Dermis blood vessel endothelial cell (primary cell): Measurements from ENCODE around the gene MORF4L2. TPM values are rescaled to one million over a fixed set of nuclear protein-coding genes. Genes with fewer than 3 reads are reported as not detected.

Experiments used
- DNase-seq: peaks from one replicate; pipeline ENCODE4 v3.0.0; 2010
- total RNA-seq: library from RNA; depleted of rRNA; stranded (reverse); fragments of >200 nt; gene quantifications from 2 replicates; pipeline ENCODE4 v1.2.3, GENCODE V29; 2014

Gene MORF4L2, protein sequence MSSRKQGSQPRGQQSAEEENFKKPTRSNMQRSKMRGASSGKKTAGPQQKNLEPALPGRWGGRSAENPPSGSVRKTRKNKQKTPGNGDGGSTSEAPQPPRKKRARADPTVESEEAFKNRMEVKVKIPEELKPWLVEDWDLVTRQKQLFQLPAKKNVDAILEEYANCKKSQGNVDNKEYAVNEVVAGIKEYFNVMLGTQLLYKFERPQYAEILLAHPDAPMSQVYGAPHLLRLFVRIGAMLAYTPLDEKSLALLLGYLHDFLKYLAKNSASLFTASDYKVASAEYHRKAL
- total RNA-seq: 597 and 724 TPM in 2 replicates

DNA sequence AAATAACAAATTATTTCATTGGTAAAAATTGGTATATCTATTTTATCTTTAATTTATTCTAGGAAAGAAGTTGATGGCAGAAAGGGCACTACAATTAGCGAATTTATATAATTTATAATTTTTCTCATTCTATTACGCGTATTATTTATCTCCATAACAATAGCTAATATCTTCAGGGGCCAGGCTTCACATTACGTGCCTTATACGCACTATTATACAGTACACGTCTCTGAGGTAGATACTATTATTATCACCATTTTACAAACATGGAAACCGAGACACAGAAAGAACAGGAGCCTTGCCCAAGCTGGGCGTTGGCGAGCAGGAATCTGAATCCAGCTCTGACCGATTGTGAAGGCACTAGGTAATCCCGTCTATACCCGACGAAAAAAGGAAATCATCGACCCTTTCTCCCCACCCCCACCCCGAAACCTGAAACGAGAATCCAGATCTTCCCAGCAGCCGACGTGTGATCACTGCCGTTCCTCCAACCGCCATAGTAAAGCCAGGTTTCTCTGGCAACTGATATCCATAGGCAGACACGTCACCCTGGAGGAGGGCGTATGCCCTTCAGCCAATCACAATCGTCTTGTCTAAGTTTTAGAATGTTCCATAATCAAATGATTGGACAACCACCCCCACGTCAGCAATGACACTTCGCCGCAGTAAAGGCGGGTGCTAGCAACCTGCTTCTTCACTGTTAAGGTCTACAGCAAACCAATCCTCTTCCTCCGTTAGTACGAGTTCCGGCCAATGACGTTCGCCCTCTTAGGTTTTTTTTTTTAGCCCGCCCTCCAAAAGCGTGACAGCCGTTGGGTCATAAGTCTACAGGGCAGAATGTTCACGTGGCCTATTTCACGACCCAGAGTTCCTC is at the start of gene MORF4L2:
MORF4L2 (minus strand) TSS at position 501 of the 874 bp plus-strand sequence. CDS start 9,672 bp downstream, outside the sequence.
- DNase-seq: peak; percentile 97

DNA sequence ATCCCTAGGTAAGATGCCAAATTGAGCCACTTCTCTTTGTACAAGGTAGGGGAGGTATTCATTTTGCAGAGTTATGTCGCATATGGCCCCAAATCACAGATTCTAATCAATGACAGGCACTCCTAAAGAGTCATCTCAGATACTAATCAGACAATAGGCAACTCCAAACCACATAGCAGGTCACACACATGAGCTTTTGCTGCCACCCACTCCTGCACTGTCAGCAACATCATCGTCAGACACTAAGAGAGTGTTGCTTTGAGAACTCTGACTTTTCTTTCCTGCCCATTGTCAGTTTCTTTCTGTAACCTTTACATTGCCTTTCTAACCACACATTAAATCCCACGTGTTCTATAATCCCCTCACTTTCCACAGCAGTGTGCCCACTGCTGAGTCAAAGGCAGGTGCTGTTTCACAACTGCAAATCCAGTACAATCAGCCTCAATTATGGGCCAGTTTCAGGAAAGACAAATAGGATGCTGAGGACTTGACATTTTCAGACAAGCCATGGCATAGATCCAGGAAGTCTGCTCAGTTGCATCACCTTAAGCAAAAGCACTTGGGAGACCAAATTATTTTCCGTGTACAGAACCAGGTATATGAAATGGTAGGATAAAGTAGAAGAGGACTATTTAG is 47.7 kb upstream of the MORF4L2 start:
- peak; percentile 13 for DNase-seq

DNA sequence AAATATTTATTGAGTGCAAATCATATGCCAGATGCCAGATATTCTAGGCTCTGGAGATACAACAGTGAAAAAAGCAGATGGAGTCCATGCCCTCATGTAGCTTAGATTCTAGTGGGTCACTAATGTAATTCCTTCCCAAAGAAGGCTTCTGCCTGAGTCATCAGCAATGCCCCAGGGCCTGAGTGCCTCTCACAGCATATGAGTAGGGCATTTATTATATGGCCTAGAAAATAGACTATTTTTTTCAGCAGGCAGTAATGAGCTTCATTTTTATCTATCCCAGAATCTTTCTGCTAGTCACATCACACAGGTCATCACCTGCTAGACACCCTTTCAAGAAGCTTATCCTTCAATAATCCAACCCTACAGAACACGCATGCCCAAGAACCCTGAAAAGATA is 46.5 kb upstream of the MORF4L2 start:
- DNase-seq: no peak

DNA sequence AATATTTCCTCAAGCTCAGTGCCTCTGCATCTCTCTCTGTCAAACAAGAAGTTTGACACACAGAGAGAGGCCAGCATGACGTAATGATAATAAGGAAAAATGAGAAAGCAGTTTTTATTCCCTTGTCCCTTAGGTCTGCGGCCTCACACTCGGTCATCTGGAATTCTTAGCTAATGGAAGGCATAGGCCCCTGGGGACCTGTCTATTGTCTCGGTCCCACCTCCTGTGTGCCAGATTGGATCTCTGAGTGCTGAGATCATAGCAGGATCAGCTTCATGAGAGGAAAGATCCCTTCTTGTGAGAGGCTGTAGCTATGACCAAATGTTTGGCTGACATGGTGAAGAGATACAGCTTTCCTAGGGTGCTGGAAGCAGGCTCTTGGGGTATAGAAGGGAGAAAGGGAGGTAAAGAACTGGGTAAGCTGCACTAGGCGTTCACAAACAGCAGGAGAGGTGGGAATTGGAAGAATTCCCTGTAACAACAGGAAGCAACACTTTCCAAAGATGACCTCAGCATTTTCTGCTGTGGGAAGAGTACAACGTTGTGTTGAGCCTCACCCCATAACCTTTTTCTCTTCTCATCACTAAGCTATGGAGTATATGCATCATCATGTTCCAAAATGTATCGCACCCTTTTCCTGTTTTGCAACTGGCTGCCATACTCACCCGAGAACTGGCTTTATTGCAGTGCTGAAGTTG is 44.4 kb upstream of the MORF4L2 start:
- DNase-seq: peak; percentile 75

DNA sequence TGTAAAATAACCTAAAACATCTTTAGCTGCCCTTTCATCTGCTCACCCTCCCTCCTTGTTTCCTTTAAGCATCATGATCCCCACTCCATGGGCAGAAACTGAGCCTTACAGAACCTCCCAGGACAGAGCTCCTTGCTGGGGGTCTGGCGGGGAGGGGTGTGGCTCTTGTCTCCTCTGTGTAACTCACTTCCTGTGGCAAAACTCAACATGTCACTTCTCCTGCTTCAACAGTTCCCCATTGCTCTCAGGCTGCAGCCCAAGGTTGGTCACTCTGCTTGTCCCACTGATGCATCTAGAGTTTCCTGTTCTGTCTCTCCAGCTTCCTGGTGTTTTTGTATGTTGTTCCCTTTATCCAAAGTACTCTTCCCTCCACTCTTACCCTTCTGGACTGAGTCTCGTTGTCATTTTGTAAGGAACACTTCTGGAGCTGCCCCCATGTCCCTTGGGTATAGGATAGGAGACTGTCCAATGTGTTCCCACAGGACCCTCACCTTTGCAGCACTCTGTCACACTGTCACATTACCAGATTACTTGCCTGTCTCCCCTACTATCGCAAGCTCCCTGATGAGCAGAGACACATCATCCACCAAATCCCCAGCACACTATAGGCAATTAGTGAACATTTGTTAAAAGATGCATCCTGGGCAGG is 43.8 kb upstream of the MORF4L2 start:
- peak; percentile 4 for DNase-seq

DNA sequence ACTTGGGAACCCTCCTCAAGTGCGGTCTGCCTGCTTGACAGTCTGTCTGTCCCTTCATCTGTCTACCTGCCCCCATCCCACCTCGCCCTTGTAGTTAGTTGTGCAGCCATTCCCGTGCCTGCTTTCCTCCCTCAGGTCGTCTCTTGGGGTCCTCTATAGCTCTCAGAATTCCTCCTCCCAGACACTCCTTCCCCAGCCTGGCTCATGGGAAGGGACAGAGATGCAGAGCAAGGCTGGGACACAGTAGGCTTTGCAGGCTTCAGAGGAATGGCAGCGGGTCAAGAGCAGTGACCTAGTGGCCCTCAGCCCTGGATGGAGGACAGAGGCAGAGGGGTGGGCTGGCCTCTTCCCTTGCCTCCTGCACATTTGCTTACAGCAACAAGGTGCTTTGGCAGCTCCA is 42.5 kb upstream of the MORF4L2 start:
- no peak for DNase-seq

DNA sequence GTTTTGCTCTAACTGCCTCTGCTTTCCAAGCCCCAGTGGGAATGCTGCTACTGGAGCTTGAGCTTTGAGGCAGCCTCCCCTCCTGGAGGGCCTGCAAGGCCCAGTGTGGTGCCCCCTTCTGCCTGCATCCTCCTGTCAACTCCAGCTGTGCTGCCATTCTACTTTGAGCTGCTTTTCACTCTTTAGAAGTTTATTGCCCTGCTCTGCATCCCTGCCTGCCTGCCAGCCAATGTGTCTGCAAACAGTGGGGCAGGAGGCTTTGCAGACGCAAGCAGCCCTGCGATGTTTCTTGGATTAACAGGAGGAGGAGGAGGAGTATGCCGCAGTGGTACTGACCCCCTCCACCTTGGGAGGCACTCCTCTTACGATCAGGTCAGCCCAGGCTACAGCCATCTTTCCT is 40.6 kb upstream of the MORF4L2 start:
- DNase-seq: no peak

DNA sequence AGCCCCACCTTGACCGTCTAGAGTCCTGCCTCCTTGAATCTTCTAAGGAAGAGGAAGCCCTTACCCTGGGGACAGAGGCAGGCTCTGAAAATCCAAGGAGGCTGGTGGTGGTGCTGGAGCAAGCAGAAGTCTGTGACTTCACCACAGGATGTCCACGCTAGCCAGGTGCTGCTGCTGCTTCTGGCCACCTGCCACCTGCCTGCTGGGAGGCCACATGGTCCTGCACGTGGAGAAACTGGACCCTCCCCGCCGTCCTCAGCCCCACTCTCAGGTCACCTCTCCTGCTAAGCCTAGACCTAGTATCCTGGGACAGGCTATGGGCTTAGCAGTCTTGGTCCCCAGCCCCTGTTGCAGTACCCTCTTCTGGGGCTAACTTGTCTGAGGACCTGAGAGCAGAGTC is 40.0 kb upstream of the MORF4L2 start:
- DNase-seq: no peak

DNA sequence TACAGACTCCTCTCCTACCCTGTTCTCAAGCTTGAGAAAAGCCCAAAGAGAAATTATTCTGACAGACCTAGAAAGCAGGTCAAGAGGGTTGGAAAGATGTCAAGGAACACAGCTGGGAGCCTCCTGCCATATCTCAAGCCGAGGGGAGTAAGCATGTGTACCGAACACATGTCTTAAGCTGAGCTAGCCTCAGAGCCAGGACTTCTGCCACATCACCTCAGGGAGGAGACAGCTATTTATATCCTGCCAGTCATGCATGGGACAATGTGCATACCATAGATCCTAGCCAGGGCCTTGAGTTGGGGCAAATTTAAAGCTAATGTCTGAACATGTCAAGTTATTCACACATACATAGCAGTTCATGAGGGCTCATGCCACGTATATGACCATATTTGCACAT is 36.0 kb upstream of the MORF4L2 start:
- DNase-seq: no peak

DNA sequence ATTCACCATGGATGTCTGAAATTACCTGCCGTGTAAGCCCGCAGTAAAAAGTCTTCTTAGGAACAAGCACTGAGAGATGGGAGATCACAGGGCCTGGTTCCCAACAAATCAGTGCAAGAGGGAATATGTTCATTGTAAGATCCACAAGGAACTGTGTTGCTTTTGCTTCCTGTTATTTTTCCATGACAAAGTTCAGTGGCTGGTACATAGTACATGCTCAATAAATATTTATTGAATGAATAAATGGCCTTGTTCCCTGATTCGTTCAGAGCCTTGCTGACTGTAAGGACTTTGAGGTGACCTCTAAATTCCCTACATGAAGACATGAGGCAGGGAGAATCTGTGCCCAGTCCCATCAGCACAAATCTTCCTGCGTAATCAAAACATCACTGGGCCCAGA is 31.6 kb upstream of the MORF4L2 start:
- DNase-seq: no peak

DNA sequence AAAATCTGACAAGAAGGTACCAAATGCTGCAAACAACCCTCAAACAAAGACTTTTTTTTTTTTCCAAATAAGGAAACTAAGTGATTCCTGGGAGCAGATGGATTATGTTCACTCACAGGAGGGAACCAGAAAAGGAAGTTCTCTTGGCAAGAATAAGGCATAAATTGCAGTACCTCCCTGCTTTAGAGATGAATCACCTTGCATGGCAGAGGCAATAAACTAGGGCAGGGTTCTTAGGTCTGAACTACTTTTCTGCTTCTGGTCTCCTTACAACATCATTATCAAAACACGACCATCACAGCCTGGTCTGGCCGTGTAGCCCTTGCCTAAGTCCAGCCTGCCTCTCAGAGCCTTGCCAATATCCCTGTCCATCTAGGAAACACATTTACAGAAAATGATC is 30.5 kb upstream of the MORF4L2 start:
- DNase-seq: peak; percentile 58

DNA sequence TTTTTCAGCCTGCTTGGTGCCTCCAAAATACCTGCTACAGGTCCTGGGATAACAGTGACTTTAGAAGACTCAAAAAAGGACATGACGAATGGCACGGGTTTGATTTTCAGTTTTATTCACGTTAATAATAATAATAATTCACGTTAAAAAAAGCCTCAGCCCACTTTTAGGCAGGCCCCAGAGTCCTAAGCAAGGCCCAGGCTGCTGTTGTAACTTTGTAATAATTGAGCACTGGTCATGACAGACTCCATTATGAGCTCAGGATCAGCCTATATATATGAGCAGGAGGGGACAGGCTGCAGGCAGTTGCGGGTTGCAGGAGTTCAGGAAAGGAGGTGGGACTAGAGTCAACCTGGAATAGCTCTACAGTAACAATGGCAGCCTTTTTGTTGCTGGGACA is 24.1 kb upstream of the MORF4L2 start, which contains the start of gene TMEM31:
TMEM31 (plus strand) TSS at position 301 of the 400 bp plus-strand sequence. CDS start 1,350 bp downstream, outside the sequence.
- no peak for DNase-seq

DNA sequence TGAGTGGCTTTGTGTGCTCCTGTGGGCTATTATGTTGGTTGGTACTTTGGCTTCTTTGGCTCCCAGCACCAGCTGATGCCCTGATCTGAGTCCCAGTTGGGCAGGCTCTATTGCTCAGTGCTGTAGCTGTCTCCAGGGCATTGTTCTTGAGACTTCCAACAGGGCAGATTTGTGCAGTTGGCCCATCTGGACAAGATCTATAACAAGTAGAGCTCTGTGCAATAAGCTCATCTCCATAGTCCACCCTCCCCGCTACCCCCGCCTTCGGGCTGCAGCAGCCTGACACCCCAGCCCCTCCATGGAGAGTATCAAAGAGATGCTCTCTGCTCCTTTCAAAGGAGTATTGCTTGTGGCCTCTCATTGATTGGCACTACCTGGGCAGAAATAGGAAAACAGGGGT is 18.4 kb upstream of the MORF4L2 start:
- no peak for DNase-seq

DNA sequence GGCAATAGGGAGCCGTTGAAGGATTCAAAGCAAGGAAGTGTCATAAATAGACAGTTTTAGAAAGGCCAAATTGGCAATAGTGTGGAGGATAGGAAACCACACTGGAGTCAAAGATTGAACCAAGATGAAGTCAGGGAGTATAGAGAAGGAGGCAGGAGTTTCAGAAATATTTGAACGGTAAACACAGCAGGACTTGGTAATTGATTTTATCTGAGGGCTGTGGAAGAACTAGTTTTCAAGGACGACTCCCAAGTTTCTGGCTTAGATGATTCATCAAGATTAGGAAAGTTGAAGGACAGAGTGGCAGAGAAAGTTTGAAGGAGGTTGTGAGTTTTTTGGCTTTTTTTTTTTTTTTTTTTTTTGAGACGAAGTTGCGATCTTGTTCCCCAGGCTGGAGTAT is 12.7 kb upstream of the MORF4L2 start:
- DNase-seq: no peak

DNA sequence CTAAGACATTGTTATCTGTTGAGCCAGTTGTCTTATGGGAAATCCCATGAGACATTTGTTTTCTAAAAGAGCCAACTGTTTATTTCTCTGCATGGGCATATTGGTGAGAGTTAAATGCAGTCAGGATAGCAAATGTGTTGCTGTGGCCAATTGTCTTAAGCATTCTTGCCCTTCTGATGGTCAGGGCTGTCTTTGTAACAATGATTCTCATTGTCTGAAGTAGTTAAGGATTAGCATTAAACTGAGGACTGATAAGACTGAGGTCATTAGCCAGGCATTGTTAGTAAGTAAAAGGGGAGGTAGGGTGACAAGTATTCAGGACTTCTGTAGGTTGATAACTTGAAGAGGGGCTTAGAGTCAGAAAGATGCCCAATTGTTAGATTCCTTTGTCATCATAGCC is 11.2 kb upstream of the MORF4L2 start:
- no peak for DNase-seq

DNA sequence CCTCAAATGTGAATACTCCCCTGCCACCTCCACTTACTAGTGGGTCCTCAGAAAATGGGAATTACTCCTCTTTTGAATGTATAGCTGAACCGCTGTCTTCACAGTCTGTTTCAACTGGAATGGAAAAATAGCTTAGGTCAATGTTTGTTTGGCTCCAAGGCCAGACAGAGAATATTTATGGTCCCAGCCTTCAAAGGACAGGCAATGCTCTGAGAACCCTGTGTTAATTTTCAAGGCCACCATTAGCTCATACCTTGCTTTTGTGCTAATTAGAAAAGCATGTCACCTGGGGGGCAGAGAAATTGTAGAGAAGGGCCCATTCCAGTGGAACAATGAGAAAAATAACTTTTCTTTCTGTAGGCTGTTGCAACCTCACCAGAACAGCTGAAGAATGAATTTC is 4.6 kb upstream of the MORF4L2 start:
- DNase-seq: no peak

DNA sequence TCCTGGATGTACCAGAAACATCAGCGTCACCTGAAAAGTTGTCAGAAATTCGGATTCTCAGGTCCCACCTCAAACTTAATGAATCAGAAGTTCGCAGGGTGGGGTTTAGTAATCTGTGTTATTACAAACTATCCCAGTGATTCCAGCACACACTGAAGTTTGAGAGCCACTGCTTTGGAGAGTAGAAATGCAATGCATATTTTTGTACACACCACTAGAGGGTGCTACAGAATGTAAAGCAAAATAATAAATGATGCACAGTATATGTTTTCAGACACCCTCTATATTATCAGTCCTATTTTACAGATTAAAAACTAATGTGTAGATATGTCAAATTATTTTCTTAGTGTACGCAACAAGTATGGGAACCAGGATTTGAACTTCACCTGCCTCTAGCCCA is 2.4 kb upstream of the MORF4L2 start:
- peak; percentile 48 for DNase-seq

DNA sequence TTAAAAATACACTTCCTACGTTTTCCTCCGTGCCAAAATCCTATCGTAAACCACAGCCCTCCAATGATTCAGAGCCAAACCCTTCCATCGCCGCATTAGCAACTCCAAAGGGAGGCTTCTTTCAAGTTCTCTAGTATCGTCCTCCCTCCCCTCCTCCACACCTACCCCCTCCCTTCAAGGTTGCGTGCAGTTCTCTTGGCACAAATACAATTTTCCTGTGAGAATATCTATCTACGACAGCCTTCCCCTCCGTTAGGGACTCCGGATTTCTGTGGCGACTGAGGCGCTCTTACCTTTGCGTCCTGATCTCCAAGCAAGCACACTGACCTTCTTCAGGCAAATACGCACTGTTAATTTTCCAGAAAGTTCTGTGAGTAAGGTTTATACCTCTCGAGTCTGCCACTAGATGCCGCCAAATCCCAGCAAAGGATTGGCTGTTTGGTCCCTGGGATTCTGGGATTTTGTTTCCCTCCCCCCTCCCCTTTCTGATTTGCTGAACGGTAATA is 1.2 kb upstream of the MORF4L2 start:
- DNase-seq: peak; percentile 83

DNA sequence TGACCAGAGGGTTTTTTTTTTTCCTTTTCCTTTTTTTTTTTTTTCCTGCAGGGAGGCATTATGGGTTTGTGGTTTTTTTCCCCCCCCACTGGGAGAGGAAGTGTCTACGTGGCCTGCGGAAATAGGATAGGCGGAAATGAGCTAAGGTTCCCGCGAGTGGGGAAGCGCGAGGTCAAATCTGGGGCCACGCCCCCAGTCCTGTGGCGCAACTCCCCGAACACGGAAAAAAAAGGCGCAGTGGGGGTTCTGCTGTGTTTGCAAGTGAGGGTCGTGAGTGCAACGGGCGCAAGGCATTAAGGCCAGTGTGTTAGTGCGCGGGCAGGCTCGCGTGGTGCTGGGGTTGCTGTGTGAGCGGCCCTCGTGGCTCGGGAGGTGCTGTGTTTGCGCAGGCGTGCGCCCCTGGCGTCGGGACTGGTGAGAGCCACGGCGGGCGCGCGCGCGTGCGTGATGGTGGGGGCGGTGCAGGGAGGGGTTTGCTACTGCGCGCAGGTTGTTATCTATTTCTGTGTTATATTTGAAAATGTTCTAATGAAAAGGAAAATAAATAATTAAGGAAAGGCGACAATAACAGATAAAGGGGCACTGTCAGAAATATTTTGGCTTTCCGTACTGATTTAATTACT is 685 bp upstream of the MORF4L2 start:
- DNase-seq: peak; percentile 85

DNA sequence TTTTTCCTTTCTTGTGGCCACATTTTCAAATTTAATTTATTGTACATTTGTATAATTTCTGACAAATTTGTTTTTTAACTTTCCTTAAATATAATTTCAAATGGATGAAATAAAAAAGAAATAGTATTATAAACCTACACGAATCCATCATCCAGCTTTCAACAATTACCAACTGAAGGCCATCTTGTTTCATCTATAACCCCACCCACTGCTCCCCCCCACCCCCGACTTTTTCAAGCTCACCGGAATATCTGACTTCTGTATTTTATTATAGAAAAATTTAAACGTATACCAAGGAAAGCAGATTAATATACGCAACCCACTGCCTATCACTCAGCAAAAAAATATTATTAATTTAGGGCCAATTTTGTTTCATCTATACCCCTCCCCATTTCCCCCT is 1.1 kb downstream of the MORF4L2 start:
- peak; percentile 29 for DNase-seq

DNA sequence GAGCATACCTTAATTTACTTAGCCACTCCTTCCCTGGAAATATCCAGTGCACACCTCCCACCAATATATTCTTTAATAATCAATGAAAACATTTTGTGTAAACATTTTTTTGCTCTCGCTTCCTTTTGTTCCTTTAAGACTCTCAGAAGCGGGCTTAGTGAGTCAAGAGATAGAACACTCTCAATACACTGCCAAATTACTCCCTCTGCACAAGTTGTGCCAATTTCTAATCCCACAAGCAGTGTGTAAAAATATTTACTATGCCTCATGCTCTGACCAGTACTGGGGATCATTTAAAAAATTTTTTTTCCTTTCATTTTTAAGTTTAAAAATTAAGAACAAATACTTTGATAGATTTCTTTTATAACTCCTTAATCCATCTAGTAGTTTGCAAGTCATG is 5.1 kb downstream of the MORF4L2 start:
- DNase-seq: no peak
